Keratinocyte (primary cell): ENCODE measurements around the gene RITA1. TPM values are rescaled to one million over a fixed set of nuclear protein-coding genes. Genes with fewer than 3 reads are reported as not detected.

Source experiments
- DNase-seq: peaks from one replicate; pipeline ENCODE4 v3.0.0-alpha.2; 2011; ENCODE audit warnings: low read depth, missing footprints, low spot score
- FAIRE-seq: peaks from 2 replicates; lab custom pipeline; 2011; peaks lifted over from hg19 to GRCh38; lab: Jason Lieb, UNC
- H2AFZ ChIP-seq: 2 replicates; pipeline ENCODE4 v1.6.0; 2012; ENCODE audit warnings: low read length, control low read depth, inconsistent platforms; ENCODE audit not compliant: control insufficient read depth
- H3K27ac ChIP-seq: 2 replicates; pipeline ENCODE4 v1.5.1; 2011; ENCODE audit warnings: low read length; ENCODE audit not compliant: control insufficient read depth, insufficient read depth
- H3K27me3 ChIP-seq: 3 replicates; pipeline ENCODE4 v1.6.0; 2011; ENCODE audit warnings: low read length; ENCODE audit not compliant: control insufficient read depth, insufficient read depth; ENCODE audit errors: extremely low read depth
- H3K36me3 ChIP-seq, 2 experiments: 2 replicates in 1 of 2; 3 replicates in 1 of 2; pipeline ENCODE4 v1.5.1; 2011; ENCODE audit warnings: low read length in 2 of 2, mild to moderate bottlenecking in 1 of 2; ENCODE audit not compliant: control insufficient read depth in 2 of 2, insufficient read depth in 2 of 2; ENCODE audit errors: extremely low read depth in 1 of 2
- H3K4me1 ChIP-seq: 3 replicates; pipeline ENCODE4 v1.5.1; 2011; ENCODE audit warnings: low read length; ENCODE audit not compliant: control insufficient read depth, insufficient read depth; ENCODE audit errors: extremely low read depth
- H3K4me2 ChIP-seq: 3 replicates; pipeline ENCODE4 v1.6.0; 2011; ENCODE audit warnings: low read depth, low read length; ENCODE audit not compliant: control insufficient read depth, insufficient read depth; ENCODE audit errors: extremely low read depth
- H3K4me3 ChIP-seq, 3 experiments: fragments of 200-600 bp in 1 of 3; sonication (generic) in 1 of 3; 2 replicates in 2 of 3; 3 replicates in 1 of 3; pipeline ENCODE4 v1.5.1; 2011 to 2016; ENCODE audit warnings: low read length in 3 of 3, mild to moderate bottlenecking in 3 of 3, control low read depth in 2 of 3, inconsistent platforms in 1 of 3, low read depth in 1 of 3, mixed read lengths in 1 of 3, mixed run types in 1 of 3, moderate library complexity in 1 of 3; ENCODE audit not compliant: control insufficient read depth in 2 of 3, insufficient read depth in 2 of 3; ENCODE audit errors: extremely low read depth in 1 of 3
- H3K79me2 ChIP-seq: 2 replicates; pipeline ENCODE4 v1.6.0; 2012; ENCODE audit warnings: low read length; ENCODE audit not compliant: control insufficient read depth, insufficient read depth
- H3K9ac ChIP-seq: 3 replicates; pipeline ENCODE4 v1.6.0; 2011; ENCODE audit warnings: low read length; ENCODE audit not compliant: control insufficient read depth, insufficient read depth; ENCODE audit errors: extremely low read depth
- H3K9me1 ChIP-seq: 3 replicates; pipeline ENCODE4 v1.6.0; 2011; ENCODE audit warnings: low read length; ENCODE audit not compliant: control insufficient read depth, insufficient read depth; ENCODE audit errors: extremely low read depth
- H3K9me3 ChIP-seq: 2 replicates; pipeline ENCODE4 v1.5.1; 2012; ENCODE audit warnings: low read depth, low read length; ENCODE audit not compliant: control insufficient read depth
- H4K20me1 ChIP-seq: 3 replicates; pipeline ENCODE4 v1.6.0; 2011; ENCODE audit warnings: low read length; ENCODE audit not compliant: control insufficient read depth, insufficient read depth; ENCODE audit errors: extremely low read depth
- EZH2 ChIP-seq: IDR thresholded peaks from one replicate; pipeline ENCODE4 v1.6.1; 2012; ENCODE audit warnings: inconsistent platforms, mild to moderate bottlenecking, low read length, moderate library complexity
- dilution Hi-C: fragments of 300-500 bp; cut with MboI; formaldehyde crosslinking; loops from one replicate; pipeline ENCODE4 v1.7.0; 2020; ENCODE audit warnings: low sequenced_read_pairs; ENCODE audit not compliant: extremely low pct_ligation_motif_present
- polyA minus RNA-seq, 3 experiments: library from RNA; depleted of rRNA, polyadenylated mRNA; stranded (reverse); fragments of >200 nt; gene quantifications; 1 replicate in 1 of 3; 2 replicates in 1 of 3; 3 replicates in 1 of 3; pipeline ENCODE4 v1.2.3, GENCODE V29; 2011
- polyA plus RNA-seq, 5 experiments: library from polyadenylated mRNA; depleted of rRNA in 3 of 5; stranded (reverse) in 3 of 5; stranded (forward) in 1 of 5; unstranded in 1 of 5; fragments of >200 nt; gene quantifications; 1 replicate in 1 of 5; 2 replicates in 3 of 5; 3 replicates in 1 of 5; pipeline versions ENCODE4 v1.2.1 to v1.2.3, GENCODE V29; 2011 to 2012; ENCODE audit warnings: missing spikeins in 2 of 5, low read depth in 1 of 5, low replicate concordance in 1 of 5
- TF ChIP-seq, protein P1 (sequence below), 3 experiments: IDR thresholded peaks in 1 of 3; conservative IDR thresholded peaks in 1 of 3; optimal IDR thresholded peaks in 1 of 3; 2 replicates in 2 of 3; 3 replicates in 1 of 3; pipeline versions ENCODE3 to v1.5.1; 2011; ENCODE audit warnings: low read length in 3 of 3, mild to moderate bottlenecking in 3 of 3, moderate library complexity in 2 of 3, control low read depth in 1 of 3, inconsistent platforms in 1 of 3; ENCODE audit not compliant: insufficient read depth in 2 of 3; ENCODE audit errors: extremely low read depth in 1 of 3

Gene RITA1, protein sequence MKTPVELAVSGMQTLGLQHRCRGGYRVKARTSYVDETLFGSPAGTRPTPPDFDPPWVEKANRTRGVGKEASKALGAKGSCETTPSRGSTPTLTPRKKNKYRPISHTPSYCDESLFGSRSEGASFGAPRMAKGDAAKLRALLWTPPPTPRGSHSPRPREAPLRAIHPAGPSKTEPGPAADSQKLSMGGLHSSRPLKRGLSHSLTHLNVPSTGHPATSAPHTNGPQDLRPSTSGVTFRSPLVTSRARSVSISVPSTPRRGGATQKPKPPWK
- polyA plus RNA-seq (11.8 to 14.5 TPM (median 14.5 TPM) in 3 replicates), polyA minus RNA-seq (8.0 to 9.3 TPM (median 8.6 TPM) in 3 replicates)
- 3.5 TPM for polyA plus RNA-seq (2011; ENCODE audit: low read depth)
- 10.5 and 16.6 TPM in 2 replicates for polyA plus RNA-seq (2011; cell fraction: cytosol; rRNA removed)
- polyA plus RNA-seq (2011; cell fraction: nucleus; rRNA removed), result 5.8 and 7.6 TPM in 2 replicates
- polyA plus RNA-seq (2012; ENCODE audit: low replicate concordance), result 9.1 and 16.3 TPM in 2 replicates
- 20.1 TPM for polyA minus RNA-seq (2011; cell fraction: cytosol; rRNA and poly(A)+ RNA removed)
- 4.2 and 4.8 TPM in 2 replicates for polyA minus RNA-seq (2011; cell fraction: nucleus; rRNA and poly(A)+ RNA removed)

DNA sequence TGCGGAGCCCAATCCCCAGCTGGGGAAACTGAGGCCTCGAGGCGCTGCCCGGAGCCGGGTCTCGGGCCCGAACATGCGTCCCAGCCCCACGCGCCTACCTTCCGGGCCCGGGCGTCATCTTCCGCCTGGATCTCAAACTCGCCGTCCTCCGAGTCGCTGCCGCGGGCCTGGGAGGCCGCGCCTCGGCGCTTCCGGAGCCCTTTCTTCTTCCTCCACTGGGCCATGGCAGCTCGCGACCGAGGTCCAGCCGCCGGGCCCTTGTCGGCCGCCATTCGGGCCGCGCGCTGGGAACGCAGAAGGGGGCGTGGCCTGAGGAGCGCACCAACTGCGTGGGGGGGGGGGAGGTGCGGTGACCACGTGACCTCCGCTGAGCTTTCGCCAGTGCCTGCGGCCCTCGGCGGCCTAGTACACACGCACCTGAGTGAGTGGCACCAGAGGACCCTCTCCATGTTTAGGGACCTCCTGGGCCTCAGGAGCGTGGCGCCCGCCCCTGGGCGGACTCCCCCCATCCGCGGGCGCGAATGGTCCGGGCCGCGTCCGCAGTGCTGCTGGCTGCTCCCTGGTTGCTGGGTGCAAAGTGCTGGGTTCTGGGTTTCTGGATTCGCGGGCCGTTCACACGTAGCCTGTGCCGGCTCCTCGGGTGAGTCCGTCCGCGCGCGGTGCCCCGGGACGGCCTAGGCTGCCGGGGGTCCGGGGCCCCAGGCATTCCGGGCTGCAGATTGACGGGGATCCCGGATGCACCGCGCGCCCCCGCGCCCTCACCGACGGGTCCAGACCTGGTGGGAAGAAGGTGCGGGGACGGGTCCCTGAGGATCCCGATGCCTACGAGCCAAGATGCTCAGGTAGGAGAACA lies at the start of gene RITA1, which contains the start of gene DDX54:
TSS of gene RITA1 (plus strand) at position 542 of the 853 bp plus-strand sequence. CDS start 1,026 bp downstream, outside the sequence.
TSS of gene DDX54 (minus strand) at position 299 of the 853 bp plus-strand sequence. CDS start at position 272, 27 bp downstream.
- Histone ChIP-seq H3K4me2 (peak within 1 kb of the TSS; percentile 96), H4K20me1 (no peaks in the 10 kb centered on the region), H3K9me1 (peaks cover 5% of the 10 kb centered on the region), H3K79me2 (peaks cover 51% of the 10 kb centered on the region), H3K4me1 (peaks cover 14% of the 10 kb centered on the region), H3K36me3 (peaks cover 3 to 20% of the 10 kb centered on the region in 2 experiments), H3K27me3 (no peaks in the 10 kb centered on the region), H2AFZ (peak within 1 kb of the TSS; percentile 89), H3K27ac (peak within 1 kb of the TSS; percentile 95), H3K9ac (peak within 1 kb of the TSS; percentile 98), H3K9me3 (no peaks in the 10 kb centered on the region), H3K4me3 (peak within 1 kb of the TSS; percentile 77 to 91 (median 87))
- dilution Hi-C loops, result no loop called here
- DNase-seq (no peak), FAIRE-seq (no peak)
- TF ChIP-seq, protein P1, sequence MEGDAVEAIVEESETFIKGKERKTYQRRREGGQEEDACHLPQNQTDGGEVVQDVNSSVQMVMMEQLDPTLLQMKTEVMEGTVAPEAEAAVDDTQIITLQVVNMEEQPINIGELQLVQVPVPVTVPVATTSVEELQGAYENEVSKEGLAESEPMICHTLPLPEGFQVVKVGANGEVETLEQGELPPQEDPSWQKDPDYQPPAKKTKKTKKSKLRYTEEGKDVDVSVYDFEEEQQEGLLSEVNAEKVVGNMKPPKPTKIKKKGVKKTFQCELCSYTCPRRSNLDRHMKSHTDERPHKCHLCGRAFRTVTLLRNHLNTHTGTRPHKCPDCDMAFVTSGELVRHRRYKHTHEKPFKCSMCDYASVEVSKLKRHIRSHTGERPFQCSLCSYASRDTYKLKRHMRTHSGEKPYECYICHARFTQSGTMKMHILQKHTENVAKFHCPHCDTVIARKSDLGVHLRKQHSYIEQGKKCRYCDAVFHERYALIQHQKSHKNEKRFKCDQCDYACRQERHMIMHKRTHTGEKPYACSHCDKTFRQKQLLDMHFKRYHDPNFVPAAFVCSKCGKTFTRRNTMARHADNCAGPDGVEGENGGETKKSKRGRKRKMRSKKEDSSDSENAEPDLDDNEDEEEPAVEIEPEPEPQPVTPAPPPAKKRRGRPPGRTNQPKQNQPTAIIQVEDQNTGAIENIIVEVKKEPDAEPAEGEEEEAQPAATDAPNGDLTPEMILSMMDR (optimal IDR thresholded peaks at IDR 0.05 in 1 of 3, IDR thresholded peaks at IDR 0.05 in 1 of 3, conservative IDR thresholded peaks at IDR 0.05 in 1 of 3; ENCODE audit: extremely low read depth in 1 of 3, insufficient read depth in 2 of 3, low read length in 3 of 3), result no peak
- TF ChIP-seq EZH2, result no peak

DNA sequence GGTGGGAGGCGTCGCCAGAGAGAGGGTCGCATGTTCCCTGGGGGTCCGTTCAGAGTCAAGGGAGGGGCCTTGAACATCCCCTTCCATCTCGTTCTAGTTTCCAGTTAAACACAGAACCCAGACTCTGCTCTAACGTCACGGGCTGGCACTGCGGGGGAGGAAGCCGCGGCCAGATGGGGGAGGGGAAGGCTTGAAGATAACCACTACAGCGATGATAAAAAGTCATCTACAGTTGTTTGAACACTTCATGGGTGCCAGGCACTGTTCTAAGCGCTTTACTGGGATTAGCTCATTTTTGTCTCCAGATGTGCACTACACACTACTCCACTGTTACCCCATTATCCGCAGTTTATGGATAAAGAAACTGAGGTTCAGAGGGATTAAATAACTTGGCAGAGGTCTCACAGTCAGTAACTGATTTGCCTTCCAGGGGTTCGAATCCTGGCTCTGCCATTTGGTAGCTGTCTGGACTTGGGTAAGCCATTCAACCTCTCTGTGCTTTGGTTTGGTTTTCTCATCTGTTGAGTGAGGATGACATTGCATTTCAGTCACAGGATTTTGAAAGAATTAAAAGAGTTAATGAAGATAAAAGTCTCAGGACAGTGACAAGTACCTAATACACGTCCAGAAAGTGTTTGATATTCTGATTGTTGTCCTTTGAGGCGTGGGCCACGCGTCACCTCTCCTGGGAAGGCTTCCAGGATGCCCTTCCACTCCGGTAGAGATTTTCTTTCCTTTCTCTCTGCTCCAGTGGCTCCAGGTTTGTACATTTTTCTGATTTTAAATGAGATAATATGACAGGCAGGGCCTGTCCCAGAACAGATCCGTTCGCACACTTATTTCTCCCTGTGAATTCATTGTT lies 49.2 kb upstream of the RITA1 start:
- dilution Hi-C loops, result no loop called here
- no peaks in the 10 kb centered on the region for H4K20me1 ChIP-seq
- H3K4me3 ChIP-seq, result no peak overlapping the region
- DNase-seq, result no peak
- H3K79me2 ChIP-seq, result no peaks in the 10 kb centered on the region
- FAIRE-seq, result no peak
- TF ChIP-seq, protein P1 (optimal IDR thresholded peaks at IDR 0.05 in 1 of 3, IDR thresholded peaks at IDR 0.05 in 1 of 3, conservative IDR thresholded peaks at IDR 0.05 in 1 of 3; ENCODE audit: extremely low read depth in 1 of 3, insufficient read depth in 2 of 3, low read length in 3 of 3), result no peak
- no peak for TF ChIP-seq EZH2
- H3K4me1 ChIP-seq, result no peaks in the 10 kb centered on the region
- no peaks in the 10 kb centered on the region for H3K9me3 ChIP-seq
- H2AFZ ChIP-seq, result no peak overlapping the region
- peak overlapping the region; percentile 19 for H3K4me2 ChIP-seq
- no peak overlapping the region for H3K27ac ChIP-seq
- H3K36me3 ChIP-seq, result no peaks in the 10 kb centered on the region
- H3K27me3 ChIP-seq, result peaks cover 19% of the 10 kb centered on the region
- H3K9me1 ChIP-seq, result no peaks in the 10 kb centered on the region
- no peak overlapping the region for H3K9ac ChIP-seq
